NCI-H2171 treated with DMSO at 0.1 percent for 48 hours (cell line): ENCODE measurements around the gene UBE2D3.

ENCODE experiments used
- DNase-seq: peaks from one replicate; lab custom pipeline; 2025; lab: John Stamatoyannopoulos, UW

Gene UBE2D3

GRCh38 chr4:102751941-102752340, 75.4 kb downstream of the UBE2D3 start:
- no peak for DNase-seq
